B cell (primary cell): ENCODE results near the gene SIM1. TPM values are rescaled to one million over a fixed set of nuclear protein-coding genes. Genes with fewer than 3 reads are reported as not detected.

ENCODE experiments used
- ATAC-seq: fragments of 200-7000 bp; cut with Tn5 transposase; one replicate; pipeline ENCODE4 v1.10.0; 2021; ENCODE audit warnings: low read depth, mild to moderate bottlenecking, moderate number of reproducible peaks, moderate library complexity
- CTCF ChIA-PET: fragments of 350-600 bp; sonication (Branson Sonifier 250); formaldehyde crosslinking; loops from one replicate; lab custom pipeline; 2021; ENCODE audit warnings: antibody characterized with exemption, inconsistent platforms; lab: Charles Lee
- POLR2A ChIA-PET: fragments of 350-600 bp; sonication (Branson Sonifier 250); formaldehyde crosslinking; loops from one replicate; lab custom pipeline; 2021; ENCODE audit warnings: antibody characterized with exemption; lab: Charles Lee
- DNase-seq: peaks from one replicate; pipeline ENCODE4 v3.0.0; 2013
- H2AFZ ChIP-seq: 2 replicates; pipeline ENCODE4 v1.6.1; 2012; ENCODE audit warnings: mild to moderate bottlenecking, low read depth, low read length; ENCODE audit not compliant: insufficient read depth, poor library complexity, severe bottlenecking
- H3K27ac ChIP-seq, 2 donors: 1 replicate in 1 of 2; 2 replicates in 1 of 2; pipeline ENCODE4 v1.5.1; 2012 to 2013; ENCODE audit warnings: low read length in 2 of 2, mild to moderate bottlenecking in 2 of 2, moderate library complexity in 1 of 2
- H3K27me3 ChIP-seq, 4 experiments: fragments of 200-600 bp in 1 of 4; sonication (generic) in 1 of 4; replicated peaks in 1 of 4; 1 replicate in 2 of 4; 2 replicates in 2 of 4; pipeline versions ENCODE4 v1.6.1 to v1.7.0; 2013 to 2016; ENCODE audit warnings: low read length in 3 of 4, mild to moderate bottlenecking in 2 of 4, mixed read lengths in 1 of 4, moderate library complexity in 1 of 4; ENCODE audit not compliant: insufficient read depth in 4 of 4, control insufficient read depth in 3 of 4; ENCODE audit errors: control extremely low read depth in 1 of 4
- H3K36me3 ChIP-seq, 2 experiments: replicated peaks in 1 of 2; 1 replicate in 1 of 2; 2 replicates in 1 of 2; pipeline versions ENCODE4 v1.6.1 to v1.7.1; 2013; ENCODE audit warnings: low read length in 1 of 2; ENCODE audit not compliant: insufficient read depth in 2 of 2, control insufficient read depth in 1 of 2; ENCODE audit errors: control extremely low read depth in 1 of 2, extremely low read depth in 1 of 2
- H3K4me1 ChIP-seq, 2 donors: fragments of 200-600 bp in 1 of 2; sonication (generic) in 1 of 2; 1 replicate in 1 of 2; 2 replicates in 1 of 2; pipeline versions ENCODE4 v1.5.1 to v1.6.1; 2013 to 2017; ENCODE audit warnings: low read length in 2 of 2; ENCODE audit not compliant: control insufficient read depth in 2 of 2, insufficient read depth in 2 of 2
- H3K4me2 ChIP-seq: replicated peaks from 2 replicates; pipeline ENCODE3; 2012; ENCODE audit warnings: mild to moderate bottlenecking, low read depth, low read length; ENCODE audit not compliant: poor library complexity, severe bottlenecking
- H3K4me3 ChIP-seq, 5 experiments: fragments of 200-600 bp in 1 of 5; sonication (generic) in 1 of 5; 1 replicate in 3 of 5; 2 replicates in 2 of 5; pipeline versions ENCODE4 v1.5.1 to v1.7.0; 2011 to 2016; ENCODE audit warnings: low read length in 4 of 5, mild to moderate bottlenecking in 4 of 5, low read depth in 2 of 5, control low read depth in 1 of 5, moderate library complexity in 1 of 5; ENCODE audit not compliant: insufficient read depth in 1 of 5; ENCODE audit errors: control extremely low read depth in 1 of 5, extremely low read depth in 1 of 5
- H3K79me2 ChIP-seq: fragments of 200-600 bp; sonication (generic); one replicate; pipeline ENCODE4 v1.6.0; 2016; ENCODE audit warnings: low read length; ENCODE audit not compliant: control insufficient read depth, insufficient read depth
- H3K9ac ChIP-seq: fragments of 200-600 bp; sonication (generic); 2 replicates; pipeline ENCODE4 v1.6.1; 2017; ENCODE audit warnings: mild to moderate bottlenecking, low read length, moderate library complexity
- H3K9me3 ChIP-seq, 3 donors: one replicate each; pipeline versions ENCODE4 v1.6.1 to v1.7.1; 2013; ENCODE audit warnings: low read length in 2 of 3; ENCODE audit not compliant: control insufficient read depth in 2 of 3, insufficient read depth in 1 of 3; ENCODE audit errors: control extremely low read depth in 1 of 3
- H4K20me1 ChIP-seq: 2 replicates; pipeline ENCODE4 v1.6.0; 2012; ENCODE audit warnings: mild to moderate bottlenecking, low read length; ENCODE audit not compliant: insufficient read depth, control insufficient read depth, poor library complexity, severe bottlenecking
- H3K27ac Mint-ChIP-seq: one replicate; pipeline ENCODE4 v1.8.0; 2021; ENCODE audit warnings: mixed read lengths
- H3K27me3 Mint-ChIP-seq: one replicate; pipeline ENCODE4 v1.8.0; 2021; ENCODE audit warnings: mixed read lengths
- H3K4me1 Mint-ChIP-seq: one replicate; pipeline ENCODE4 v1.8.0; 2021; ENCODE audit warnings: mixed read lengths
- H3K4me3 Mint-ChIP-seq: one replicate; pipeline ENCODE4 v1.8.0; 2021; ENCODE audit warnings: mixed read lengths
- H3K9me3 Mint-ChIP-seq: one replicate; pipeline ENCODE4 v1.8.0; 2022; ENCODE audit warnings: mixed read lengths; ENCODE audit not compliant: insufficient read depth
- EZH2 ChIP-seq: IDR thresholded peaks from 2 replicates; pipeline ENCODE4 v1.6.1; 2012; ENCODE audit warnings: borderline replicate concordance, low read depth, mild to moderate bottlenecking, moderate library complexity, low read length; ENCODE audit not compliant: insufficient read depth, poor library complexity, severe bottlenecking
- WGBS: methylation state at CpG from one replicate; pipeline ENCODE4 v1.1.5; 2013; ENCODE audit warnings: missing lambda C conversion rate; ENCODE audit not compliant: insufficient coverage; 5-methylcytosine and 5-hydroxymethylcytosine counted together
- intact Hi-C: fragments of 100-400 bp; cut with micrococcal nuclease; formaldehyde crosslinking; loops from one replicate; pipeline ENCODE4 v1.10.0; 2022
- polyA plus RNA-seq: library from polyadenylated mRNA; depleted of rRNA; stranded (reverse); fragments of >200 nt; gene quantifications from 2 replicates; pipeline ENCODE4 v1.2.3, GENCODE V29; 2012
- total RNA-seq, 2 donors: library from RNA; stranded (reverse); fragments of 120-200 nt in 1 of 2; gene quantifications; 1 replicate in 1 of 2; 2 replicates in 1 of 2; pipeline versions ENCODE4 v1.2.3 to v1.2.4, GENCODE V29; 2013 to 2022
- TF ChIP-seq, protein P1 (sequence below): fragments of 200-600 bp; IDR thresholded peaks from one replicate; pipeline ENCODE4 v1.8.0; 2022; ENCODE audit warnings: antibody characterized with exemption, mild to moderate bottlenecking

SIM1 gene
- total and polyA plus RNA-seq, 2 donors (not counting 1 experiment from before 2014, with no cell fraction given): not detected

DNA sequence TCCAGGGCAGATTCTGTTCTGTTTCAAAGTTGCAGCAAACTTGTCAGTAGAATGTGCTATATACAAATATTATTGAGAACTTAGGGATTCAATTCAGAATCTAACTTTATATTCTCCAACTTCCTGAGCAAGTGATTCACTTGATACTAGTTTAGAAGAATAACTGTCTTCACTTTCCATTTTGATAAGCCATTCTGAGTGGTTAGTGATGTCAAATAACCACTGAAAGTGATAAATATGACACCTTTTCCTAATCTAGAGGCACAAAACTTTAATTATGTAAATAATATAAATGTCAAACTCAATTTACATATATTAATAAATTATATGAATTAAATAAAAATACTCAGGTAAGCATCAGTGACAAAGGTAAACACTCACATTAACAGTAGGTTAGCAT, 20.5 kb upstream of the SIM1 start:
- Histone ChIP-seq H3K9me3 (peaks cover 0 to 3% (median 0%) of the 10 kb centered on the region in 3 donors), H3K4me3 (no peak overlapping the region), H3K36me3 (no peaks in the 10 kb centered on the region), H3K27me3 (peaks cover 0 to 3% (median 0%) of the 10 kb centered on the region in 4 experiments), H3K9ac (no peak overlapping the region), H3K4me2 (no peak overlapping the region), H3K27ac (no peak overlapping the region), H4K20me1 (no peaks in the 10 kb centered on the region), H3K4me1 (no peaks in the 10 kb centered on the region), H2AFZ (no peak overlapping the region), H3K79me2 (no peaks in the 10 kb centered on the region)
- Mint-ChIP-seq H3K4me1 (no peaks in the 10 kb centered on the region), H3K27me3 (peaks cover 33% of the 10 kb centered on the region), H3K9me3 (no peaks in the 10 kb centered on the region), H3K27ac (no peak overlapping the region), H3K4me3 (no peak overlapping the region)
- POLR2A ChIA-PET: no interaction called here
- CTCF ChIA-PET: no interaction called here
- no peak for TF ChIP-seq EZH2
- TF ChIP-seq, protein P1, sequence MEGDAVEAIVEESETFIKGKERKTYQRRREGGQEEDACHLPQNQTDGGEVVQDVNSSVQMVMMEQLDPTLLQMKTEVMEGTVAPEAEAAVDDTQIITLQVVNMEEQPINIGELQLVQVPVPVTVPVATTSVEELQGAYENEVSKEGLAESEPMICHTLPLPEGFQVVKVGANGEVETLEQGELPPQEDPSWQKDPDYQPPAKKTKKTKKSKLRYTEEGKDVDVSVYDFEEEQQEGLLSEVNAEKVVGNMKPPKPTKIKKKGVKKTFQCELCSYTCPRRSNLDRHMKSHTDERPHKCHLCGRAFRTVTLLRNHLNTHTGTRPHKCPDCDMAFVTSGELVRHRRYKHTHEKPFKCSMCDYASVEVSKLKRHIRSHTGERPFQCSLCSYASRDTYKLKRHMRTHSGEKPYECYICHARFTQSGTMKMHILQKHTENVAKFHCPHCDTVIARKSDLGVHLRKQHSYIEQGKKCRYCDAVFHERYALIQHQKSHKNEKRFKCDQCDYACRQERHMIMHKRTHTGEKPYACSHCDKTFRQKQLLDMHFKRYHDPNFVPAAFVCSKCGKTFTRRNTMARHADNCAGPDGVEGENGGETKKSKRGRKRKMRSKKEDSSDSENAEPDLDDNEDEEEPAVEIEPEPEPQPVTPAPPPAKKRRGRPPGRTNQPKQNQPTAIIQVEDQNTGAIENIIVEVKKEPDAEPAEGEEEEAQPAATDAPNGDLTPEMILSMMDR: no peak
- intact Hi-C loops: no loop called here
- ATAC-seq: no peak
- no peak for DNase-seq

DNA sequence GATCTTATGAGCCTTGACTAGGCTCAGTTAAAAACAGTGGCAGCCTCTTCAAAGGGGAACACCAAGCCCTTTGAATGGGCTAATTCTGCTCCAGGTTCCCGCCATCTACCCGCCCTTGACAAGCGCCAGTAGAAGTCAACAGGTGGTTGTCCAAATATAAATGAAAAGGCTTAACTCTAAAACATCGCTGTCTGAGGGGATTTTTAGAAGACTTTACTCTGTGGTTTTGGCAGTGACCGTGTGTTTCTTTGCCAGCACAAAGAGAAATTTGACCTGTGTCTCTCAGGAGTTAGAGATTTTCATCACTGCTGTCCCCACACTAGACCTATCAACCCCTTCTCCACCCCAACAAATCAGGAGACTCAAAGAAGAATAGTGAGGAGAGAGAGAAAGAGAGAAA, 19.8 kb upstream of the SIM1 start:
- Mint-ChIP-seq H3K27ac (no peak overlapping the region), H3K27me3 (peaks cover 29% of the 10 kb centered on the region), H3K9me3 (no peaks in the 10 kb centered on the region), H3K4me1 (no peaks in the 10 kb centered on the region), H3K4me3 (no peak overlapping the region)
- no peaks in the 10 kb centered on the region for H3K4me1 ChIP-seq
- H3K9me3 ChIP-seq: peaks cover 0 to 1% (median 0%) of the 10 kb centered on the region in 3 donors
- no peak for TF ChIP-seq EZH2
- TF ChIP-seq, protein P1: no peak
- no peak overlapping the region for H3K4me2 ChIP-seq
- ATAC-seq: no peak
- no peaks in the 10 kb centered on the region for H3K36me3 ChIP-seq
- H3K79me2 ChIP-seq: no peaks in the 10 kb centered on the region
- POLR2A ChIA-PET: no interaction called here
- H4K20me1 ChIP-seq: no peaks in the 10 kb centered on the region
- H3K27me3 ChIP-seq: peaks cover 0 to 3% (median 0%) of the 10 kb centered on the region in 4 experiments
- H2AFZ ChIP-seq: no peak overlapping the region
- no CpG with 5 or more reads among the region's 5 CpGs for WGBS
- H3K27ac ChIP-seq: no peak overlapping the region
- no peak overlapping the region for H3K4me3 ChIP-seq
- intact Hi-C loops: no loop called here
- no peak for DNase-seq
- CTCF ChIA-PET: no interaction called here
- H3K9ac ChIP-seq: no peak overlapping the region
